ENCODE measurements around the gene ZNRF1.

GRCh38 chr16:75116911-75117245 is 118.1 kb downstream of the ZNRF1 start:
- TF ChIP-seq REST (IDR thresholded peaks at IDR 0.05) (no peak), CTCF (IDR thresholded peaks at IDR 0.05; ENCODE audit: low read depth, low read length, missing input control) (no peak), HNF4A (conservative IDR thresholded peaks at IDR 0.05) (no peak), ZBTB33 (IDR thresholded peaks at IDR 0.05) (no peak), RXRA (IDR thresholded peaks at IDR 0.05) (no peak), RAD21 (IDR thresholded peaks at IDR 0.05) (no peak), GABPA (IDR thresholded peaks at IDR 0.05 in 1 of 2, conservative IDR thresholded peaks at IDR 0.05 in 1 of 2) (no peak), YY1 (IDR thresholded peaks at IDR 0.05) (no peak), JUND (IDR thresholded peaks at IDR 0.05) (no peak)
- TF ChIP-seq, protein P1, sequence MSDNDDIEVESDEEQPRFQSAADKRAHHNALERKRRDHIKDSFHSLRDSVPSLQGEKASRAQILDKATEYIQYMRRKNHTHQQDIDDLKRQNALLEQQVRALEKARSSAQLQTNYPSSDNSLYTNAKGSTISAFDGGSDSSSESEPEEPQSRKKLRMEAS (IDR thresholded peaks at IDR 0.05), result no peak
